Esophagus squamous epithelium (tissue), 4 donors: Measurements from ENCODE around the gene HCAR2.

Experiments
- CTCF ChIP-seq, 6 experiments: fragments of 450-650 bp in 4 of 6; fragments of 200-600 bp in 2 of 6; sonication (generic) in 2 of 6; IDR thresholded peaks; one replicate each; pipeline ENCODE4 v1.5.1; 2016 to 2019; ENCODE audit warnings: antibody characterized with exemption in 6 of 6, mild to moderate bottlenecking in 4 of 6, moderate library complexity in 4 of 6
- POLR2A ChIP-seq, 4 donors: fragments of 450-650 bp; IDR thresholded peaks; one replicate each; pipeline ENCODE4 v1.6.1; 2017; ENCODE audit warnings: antibody characterized with exemption in 4 of 4, mild to moderate bottlenecking in 4 of 4, moderate library complexity in 3 of 4

- TF ChIP-seq CTCF (IDR thresholded peaks at IDR 0.05) (no peak), POLR2A (IDR thresholded peaks at IDR 0.05) (no peak)
These were observed 46.6 kb upstream of the HCAR2 start for GRCh38 chr12:122749569-122750332.
